ENCODE measurements around the gene RSPH3. TPM values are rescaled to one million over a fixed set of nuclear protein-coding genes. Genes with fewer than 3 reads are reported as not detected.

The RSPH3 gene
- polyA plus RNA-seq: 10 to 100 TPM in 1 of 4 donors, 1 to 10 TPM in 3; 5.1 to 12.5 (median 6.1) TPM
- long read RNA-seq, donor 1, full-length matches to known transcripts: 3 of 3 reads
- long read RNA-seq, donor 1, partial matches to known transcripts: 0 of 3 reads
- long read RNA-seq, donor 1, other reads (novel, unspliced or antisense): 0 of 3 reads
- long read RNA-seq, donor 2, full-length matches to known transcripts: 2 of 2 reads
- long read RNA-seq, donor 2, partial matches to known transcripts: 0 of 2 reads
- long read RNA-seq, donor 2, other reads (novel, unspliced or antisense): 0 of 2 reads
- long read RNA-seq, donor 3, full-length matches to known transcripts: 2 of 2 reads
- long read RNA-seq, donor 3, partial matches to known transcripts: 0 of 2 reads
- long read RNA-seq, donor 3, other reads (novel, unspliced or antisense): 0 of 2 reads
- long read RNA-seq, donor 4: 0 reads
- long read RNA-seq, donor 5: 0 reads
- long read RNA-seq, donor 6, full-length matches to known transcripts: 1 of 1 reads
- long read RNA-seq, donor 6, partial matches to known transcripts: 0 of 1 reads
- long read RNA-seq, donor 6, other reads (novel, unspliced or antisense): 0 of 1 reads
- long read RNA-seq, donor 7, full-length matches to known transcripts: 1 of 1 reads
- long read RNA-seq, donor 7, partial matches to known transcripts: 0 of 1 reads
- long read RNA-seq, donor 7, other reads (novel, unspliced or antisense): 0 of 1 reads
- long read RNA-seq, donor 8: 0 reads
- long read RNA-seq, donor 9, full-length matches to known transcripts: 1 of 1 reads
- long read RNA-seq, donor 9, partial matches to known transcripts: 0 of 1 reads
- long read RNA-seq, donor 9, other reads (novel, unspliced or antisense): 0 of 1 reads
- long read RNA-seq, donor 10, full-length matches to known transcripts: 2 of 2 reads
- long read RNA-seq, donor 10, partial matches to known transcripts: 0 of 2 reads
- long read RNA-seq, donor 10, other reads (novel, unspliced or antisense): 0 of 2 reads

- Histone ChIP-seq H3K27ac (ENCODE audit: low read depth in 1 of 3, low read length in 2 of 3) (peak within 1 kb of the TSS; percentile 92 to 96 (median 96)), H3K4me3 (ENCODE audit: low read depth in 1 of 3, low read length in 3 of 3) (peak within 1 kb of the TSS; percentile 74 to 83 (median 76)), H3K4me1 (ENCODE audit: control insufficient read depth in 3 of 3, insufficient read depth in 2 of 3, low read depth in 1 of 3, low read length in 2 of 3) (peaks cover 0 to 6% (median 5%) of the 10 kb centered on the region in 3 donors), H3K36me3 (ENCODE audit: control insufficient read depth in 3 of 3, insufficient read depth in 2 of 3, low read depth in 1 of 3, low read length in 3 of 3) (no peaks in the 10 kb centered on the region), H3K27me3 (ENCODE audit: control insufficient read depth in 3 of 3, insufficient read depth in 3 of 3, low read length in 3 of 3) (no peaks in the 10 kb centered on the region), H3K9me3 (ENCODE audit: control insufficient read depth in 2 of 2, insufficient read depth in 1 of 2, low read depth in 1 of 2, low read length in 1 of 2) (no peaks in the 10 kb centered on the region)
- WGBS, 3 donors: 0% methylated on average over 46 to 50 of the region's 50 CpGs
- FAIRE-seq: no peak
- DNase-seq: peak; percentile 96 to 98
Measured at GRCh38 chr6:158999666-159000403, at the start of gene RSPH3. RSPH3 (minus strand) TSS chr6:159000202; CDS start chr6:158999550, 652 bp downstream.

GRCh38 chr6:159047891-159048685 is 48.1 kb upstream of the RSPH3 start:
- Histone ChIP-seq H3K4me3 (ENCODE audit: low read depth in 1 of 3, low read length in 3 of 3) (no peak overlapping the region), H3K9me3 (ENCODE audit: control insufficient read depth in 2 of 2, insufficient read depth in 1 of 2, low read depth in 1 of 2, low read length in 1 of 2) (no peaks in the 10 kb centered on the region), H3K4me1 (ENCODE audit: control insufficient read depth in 3 of 3, insufficient read depth in 2 of 3, low read depth in 1 of 3, low read length in 2 of 3) (no peaks in the 10 kb centered on the region), H3K27ac (ENCODE audit: low read depth in 1 of 3, low read length in 2 of 3) (no peak overlapping the region), H3K27me3 (ENCODE audit: control insufficient read depth in 3 of 3, insufficient read depth in 3 of 3, low read length in 3 of 3) (peaks cover 0 to 4% (median 2%) of the 10 kb centered on the region in 3 donors), H3K36me3 (ENCODE audit: control insufficient read depth in 3 of 3, insufficient read depth in 2 of 3, low read depth in 1 of 3, low read length in 3 of 3) (no peaks in the 10 kb centered on the region)
- 59 to 71% (median 69%) methylated on average over 10 of the region's 10 CpGs for WGBS, 3 donors
- DNase-seq: no peak
- no peak for FAIRE-seq

- no peak for FAIRE-seq
- WGBS, 3 donors: 73 to 75% (median 74%) methylated on average over 7 of the region's 7 CpGs
- Histone ChIP-seq H3K36me3 (ENCODE audit: control insufficient read depth in 3 of 3, insufficient read depth in 2 of 3, low read depth in 1 of 3, low read length in 3 of 3) (no peaks in the 10 kb centered on the region), H3K4me3 (ENCODE audit: low read depth in 1 of 3, low read length in 3 of 3) (no peak overlapping the region), H3K27me3 (ENCODE audit: control insufficient read depth in 3 of 3, insufficient read depth in 3 of 3, low read length in 3 of 3) (peaks cover 0 to 4% (median 0%) of the 10 kb centered on the region in 3 donors), H3K4me1 (ENCODE audit: control insufficient read depth in 3 of 3, insufficient read depth in 2 of 3, low read depth in 1 of 3, low read length in 2 of 3) (peaks cover 0 to 4% (median 0%) of the 10 kb centered on the region in 3 donors), H3K27ac (ENCODE audit: low read depth in 1 of 3, low read length in 2 of 3) (no peak overlapping the region), H3K9me3 (ENCODE audit: control insufficient read depth in 2 of 2, insufficient read depth in 1 of 2, low read depth in 1 of 2, low read length in 1 of 2) (no peaks in the 10 kb centered on the region)
- DNase-seq: no peak
Measured at GRCh38 chr6:159045801-159046200, 45.8 kb upstream of the RSPH3 start.

- H3K36me3 ChIP-seq (ENCODE audit: control insufficient read depth in 3 of 3, insufficient read depth in 2 of 3, low read depth in 1 of 3, low read length in 3 of 3): no peaks in the 10 kb centered on the region
- no peaks in the 10 kb centered on the region for H3K9me3 ChIP-seq (ENCODE audit: control insufficient read depth in 2 of 2, insufficient read depth in 1 of 2, low read depth in 1 of 2, low read length in 1 of 2)
- peak within 1 kb of the TSS; percentile 13 to 66 (median 46) for H3K4me3 ChIP-seq (ENCODE audit: low read depth in 1 of 3, low read length in 3 of 3)
- 29 to 30% (median 29%) methylated on average over 15 of the region's 15 CpGs for WGBS, 3 donors
- H3K27ac ChIP-seq (ENCODE audit: low read depth in 1 of 3, low read length in 2 of 3): peak within 1 kb of the TSS in 2 of 3 donors; percentile 43 to 85
- peaks cover 0 to 4% (median 0%) of the 10 kb centered on the region in 3 donors for H3K4me1 ChIP-seq (ENCODE audit: control insufficient read depth in 3 of 3, insufficient read depth in 2 of 3, low read depth in 1 of 3, low read length in 2 of 3)
- peak; percentile 17 to 70 for DNase-seq
- no peak for FAIRE-seq
- peaks cover 0 to 4% (median 0%) of the 10 kb centered on the region in 3 donors for H3K27me3 ChIP-seq (ENCODE audit: control insufficient read depth in 3 of 3, insufficient read depth in 3 of 3, low read length in 3 of 3)
Measured at GRCh38 chr6:159044899-159045727, 45.1 kb upstream of the RSPH3 start, which contains the start of gene TAGAP. TAGAP (minus strand) TSS chr6:159044991; CDS start chr6:159044146, 845 bp downstream.

GRCh38 chr6:159043947-159044346 is 43.9 kb upstream of the RSPH3 start:
- no peak for FAIRE-seq
- DNase-seq: no peak
- H3K4me3 ChIP-seq (ENCODE audit: low read depth in 1 of 3, low read length in 3 of 3): peak overlapping the region in 2 of 3 donors; percentile 2 to 46
- no peaks in the 10 kb centered on the region for H3K36me3 ChIP-seq (ENCODE audit: control insufficient read depth in 3 of 3, insufficient read depth in 2 of 3, low read depth in 1 of 3, low read length in 3 of 3)
- peaks cover 0 to 4% (median 0%) of the 10 kb centered on the region in 3 donors for H3K27me3 ChIP-seq (ENCODE audit: control insufficient read depth in 3 of 3, insufficient read depth in 3 of 3, low read length in 3 of 3)
- H3K9me3 ChIP-seq (ENCODE audit: control insufficient read depth in 2 of 2, insufficient read depth in 1 of 2, low read depth in 1 of 2, low read length in 1 of 2): no peaks in the 10 kb centered on the region
- peaks cover 0 to 4% (median 0%) of the 10 kb centered on the region in 3 donors for H3K4me1 ChIP-seq (ENCODE audit: control insufficient read depth in 3 of 3, insufficient read depth in 2 of 3, low read depth in 1 of 3, low read length in 2 of 3)
- peak overlapping the region in 1 of 3 donors; percentile 84 for H3K27ac ChIP-seq (ENCODE audit: low read depth in 1 of 3, low read length in 2 of 3)
- WGBS, 3 donors: 65 to 80% (median 67%) methylated on average over 7 of the region's 7 CpGs

- 58 to 76% (median 60%) methylated on average over 6 of the region's 6 CpGs for WGBS, 3 donors
- Histone ChIP-seq H3K27me3 (ENCODE audit: control insufficient read depth in 3 of 3, insufficient read depth in 3 of 3, low read length in 3 of 3) (peaks cover 0 to 4% (median 0%) of the 10 kb centered on the region in 3 donors), H3K27ac (ENCODE audit: low read depth in 1 of 3, low read length in 2 of 3) (peak overlapping the region in 1 of 3 donors; percentile 51)
Measured at GRCh38 chr6:159043251-159043650, 43.2 kb upstream of the RSPH3 start.

GRCh38 chr6:159042826-159043181 is 42.8 kb upstream of the RSPH3 start:
- no peaks in the 10 kb centered on the region for H3K36me3 ChIP-seq (ENCODE audit: control insufficient read depth in 3 of 3, insufficient read depth in 2 of 3, low read depth in 1 of 3, low read length in 3 of 3)
- H3K27ac ChIP-seq (ENCODE audit: low read depth in 1 of 3, low read length in 2 of 3): peak overlapping the region in 1 of 3 donors; percentile 72
- no peaks in the 10 kb centered on the region for H3K9me3 ChIP-seq (ENCODE audit: control insufficient read depth in 2 of 2, insufficient read depth in 1 of 2, low read depth in 1 of 2, low read length in 1 of 2)
- H3K27me3 ChIP-seq (ENCODE audit: control insufficient read depth in 3 of 3, insufficient read depth in 3 of 3, low read length in 3 of 3): peaks cover 0 to 4% (median 0%) of the 10 kb centered on the region in 3 donors
- no peak for FAIRE-seq
- DNase-seq: no peak
- WGBS, 3 donors: 18 to 20% (median 18%) methylated on average over 5 of the region's 5 CpGs
- peaks cover 0 to 4% (median 0%) of the 10 kb centered on the region in 3 donors for H3K4me1 ChIP-seq (ENCODE audit: control insufficient read depth in 3 of 3, insufficient read depth in 2 of 3, low read depth in 1 of 3, low read length in 2 of 3)
- H3K4me3 ChIP-seq (ENCODE audit: low read depth in 1 of 3, low read length in 3 of 3): peak overlapping the region in 1 of 3 donors; percentile 30

More at GRCh38 chr6:159043251-159043650, 43.2 kb upstream of the RSPH3 start:
- no peaks in the 10 kb centered on the region for H3K9me3 ChIP-seq (ENCODE audit: control insufficient read depth in 2 of 2, insufficient read depth in 1 of 2, low read depth in 1 of 2, low read length in 1 of 2)
- DNase-seq (peak in 1 of 2 donors; percentile 69), FAIRE-seq (no peak)
- H3K4me1 ChIP-seq (ENCODE audit: control insufficient read depth in 3 of 3, insufficient read depth in 2 of 3, low read depth in 1 of 3, low read length in 2 of 3): peaks cover 0 to 4% (median 0%) of the 10 kb centered on the region in 3 donors
- no peaks in the 10 kb centered on the region for H3K36me3 ChIP-seq (ENCODE audit: control insufficient read depth in 3 of 3, insufficient read depth in 2 of 3, low read depth in 1 of 3, low read length in 3 of 3)
- peak overlapping the region in 1 of 3 donors; percentile 30 for H3K4me3 ChIP-seq (ENCODE audit: low read depth in 1 of 3, low read length in 3 of 3)

Measured in small intestine (tissue), 16 donors.